Motor neuron (in vitro differentiated cells): ENCODE results near the gene ADIG. TPM values are rescaled to one million over a fixed set of nuclear protein-coding genes. Genes with fewer than 3 reads are reported as not detected.

Source experiments
- ATAC-seq, 8 experiments: fragments of 200-7000 bp; cut with Tn5 transposase; replicated peaks in 6 of 8; 2 replicates each; pipeline ENCODE4 v1.8.0; 2021; ENCODE audit warnings: mild to moderate bottlenecking in 8 of 8, moderate library complexity in 8 of 8
- H3K27ac ChIP-seq, 2 donors: fragments of 250-450 bp; sonication (Bioruptor Pico); 2 replicates each; pipeline ENCODE4 v1.9.0; 2021; ENCODE audit warnings: antibody characterized with exemption in 2 of 2, mild to moderate bottlenecking in 2 of 2, moderate library complexity in 1 of 2
- H3K4me1 ChIP-seq, 2 donors: fragments of 250-450 bp; sonication (Bioruptor Pico); replicated peaks in 1 of 2; 2 replicates each; pipeline ENCODE4 v1.6.1; 2021; ENCODE audit warnings: antibody characterized with exemption in 2 of 2, mild to moderate bottlenecking in 2 of 2, moderate library complexity in 1 of 2
- H3K4me3 ChIP-seq, 5 donors: fragments of 250-450 bp; sonication (Bioruptor Pico); 2 replicates each; pipeline ENCODE4 v1.9.0; 2021; ENCODE audit warnings: antibody characterized with exemption in 5 of 5, mild to moderate bottlenecking in 5 of 5, moderate library complexity in 4 of 5
- whole genome bisulfite sequencing, 10 experiments: fragments of 450-650 bp; shearing (Covaris generic); methylation state at CpG; one replicate each; pipeline ENCODE4 v1.0.0; 2022; 5-methylcytosine and 5-hydroxymethylcytosine counted together
- in situ Hi-C, 9 experiments: fragments of 400-800 bp; cut with MboI; loops; one replicate each; pipeline ENCODE4 v1.15.0; 2021; ENCODE audit warnings: low sequenced_read_pairs in 9 of 9, low pct_unique_long_range_greater_than_20kb in 2 of 9; ENCODE audit not compliant: unreplicated experiment in 9 of 9
- total RNA-seq, 8 experiments: library from RNA; unstranded; fragments of 300-600 nt; gene quantifications; 2 replicates each; pipeline versions ENCODE4 v1.2.3 to v1.2.4, GENCODE V29; 2022

ADIG gene
- not detected for total RNA-seq

GRCh38 chr20:38581013-38581412 lies at the start of gene ADIG:
Gene ADIG (plus strand): TSS chr20:38581197. CDS start chr20:38581251, 54 bp downstream.
- in situ Hi-C loops: no loop called here
- 50 to 100% (median 79%) methylated on average over 1 to 4 of the region's 5 CpGs; no CpG with 5 or more reads in 7 of the 10 experiments for WGBS, 10 experiments
- peak in 7 of 8 experiments; percentile 6 to 69 (median 27) for ATAC-seq

GRCh38 chr20:38534756-38535155 lies 46.2 kb upstream of the ADIG start:
- no peak for ATAC-seq
- Histone ChIP-seq H3K4me3 (no peak overlapping the region), H3K4me1 (no peaks in the 10 kb centered on the region), H3K27ac (no peak overlapping the region)
- in situ Hi-C loops: no loop called here
- 47 to 99% (median 82%) methylated on average over 1 to 10 of the region's 11 CpGs; no CpG with 5 or more reads in 2 of the 10 experiments for WGBS, 10 experiments

More at GRCh38 chr20:38581013-38581412, at the start of gene ADIG:
- Histone ChIP-seq H3K4me3 (no peak within 1 kb of the TSS), H3K27ac (no peak within 1 kb of the TSS), H3K4me1 (no peaks in the 10 kb centered on the region)

GRCh38 chr20:38536310-38536709 lies 44.7 kb upstream of the ADIG start:
- Histone ChIP-seq H3K4me3 (no peak overlapping the region), H3K27ac (no peak overlapping the region), H3K4me1 (no peaks in the 10 kb centered on the region)
- 43 to 100% (median 87%) methylated on average over 1 to 2 of the region's 2 CpGs for WGBS, 10 experiments
- in situ Hi-C loops: no loop called here
- peak in 2 of 8 experiments; percentile 68 to 84 for ATAC-seq

- in situ Hi-C loops: no loop called here
- no peak for ATAC-seq
- WGBS, 10 experiments: 86 to 100% (median 100%) methylated on average over 1 of the region's 1 CpG; no CpG with 5 or more reads in 2 of the 10 experiments
- H3K4me3 ChIP-seq: no peak overlapping the region
- H3K4me1 ChIP-seq: no peaks in the 10 kb centered on the region
- H3K27ac ChIP-seq: no peak overlapping the region
Observed at GRCh38 chr20:38537176-38537575, 43.8 kb upstream of the ADIG start.

GRCh38 chr20:38538789-38539188 lies 42.2 kb upstream of the ADIG start:
- H3K4me1 ChIP-seq: no peaks in the 10 kb centered on the region
- 90 to 100% (median 100%) methylated on average over 2 of the region's 2 CpGs; no CpG with 5 or more reads in 2 of the 10 experiments for WGBS, 10 experiments
- no peak overlapping the region for H3K4me3 ChIP-seq
- in situ Hi-C loops: no loop called here
- no peak for ATAC-seq
- no peak overlapping the region for H3K27ac ChIP-seq

GRCh38 chr20:38543014-38543906 lies 37.7 kb upstream of the ADIG start:
- ATAC-seq: no peak
- no peak overlapping the region for H3K4me3 ChIP-seq
- H3K27ac ChIP-seq: no peak overlapping the region
- no peaks in the 10 kb centered on the region for H3K4me1 ChIP-seq
- in situ Hi-C loops: no loop called here
- WGBS, 10 experiments: 50 to 97% (median 91%) methylated on average over 2 to 7 of the region's 7 CpGs

- in situ Hi-C loops: no loop called here
- no peak overlapping the region for H3K4me3 ChIP-seq
- no peak overlapping the region for H3K27ac ChIP-seq
- no peak for ATAC-seq
- no peaks in the 10 kb centered on the region for H3K4me1 ChIP-seq
- WGBS, 10 experiments: 93 to 100% (median 100%) methylated on average over 1 to 2 of the region's 2 CpGs; no CpG with 5 or more reads in 1 of the 10 experiments
Observed at GRCh38 chr20:38545771-38546170, 35.2 kb upstream of the ADIG start.

GRCh38 chr20:38547288-38548085 lies 33.5 kb upstream of the ADIG start:
- in situ Hi-C loops: no loop called here
- no peak for ATAC-seq
- H3K4me1 ChIP-seq: no peaks in the 10 kb centered on the region
- H3K27ac ChIP-seq: no peak overlapping the region
- no peak overlapping the region for H3K4me3 ChIP-seq
- WGBS, 10 experiments: 38 to 100% (median 89%) methylated on average over 1 to 3 of the region's 3 CpGs; no CpG with 5 or more reads in 2 of the 10 experiments

- Histone ChIP-seq H3K4me1 (no peaks in the 10 kb centered on the region), H3K4me3 (no peak overlapping the region), H3K27ac (no peak overlapping the region)
- WGBS, 10 experiments: 83 to 100% (median 100%) methylated on average over 1 to 3 of the region's 3 CpGs; no CpG with 5 or more reads in 1 of the 10 experiments
- ATAC-seq: no peak
- in situ Hi-C loops: no loop called here
Observed at GRCh38 chr20:38548356-38549083, 32.5 kb upstream of the ADIG start.

- in situ Hi-C loops: no loop called here
- ATAC-seq: no peak
- Histone ChIP-seq H3K27ac (no peak overlapping the region), H3K4me3 (no peak overlapping the region), H3K4me1 (no peaks in the 10 kb centered on the region)
- 80 to 100% (median 100%) methylated on average over 1 of the region's 1 CpG; no CpG with 5 or more reads in 5 of the 10 experiments for WGBS, 10 experiments
Observed at GRCh38 chr20:38550274-38550673, 30.7 kb upstream of the ADIG start.

- in situ Hi-C loops: no loop called here
- ATAC-seq: peak in 1 of 8 experiments; percentile 16
- WGBS, 10 experiments: 80 to 100% (median 94%) methylated on average over 1 to 6 of the region's 7 CpGs
- Histone ChIP-seq H3K27ac (no peak overlapping the region), H3K4me3 (no peak overlapping the region), H3K4me1 (no peaks in the 10 kb centered on the region)
Observed at GRCh38 chr20:38551056-38551626, 29.9 kb upstream of the ADIG start.

GRCh38 chr20:38554986-38555385 lies 26.0 kb upstream of the ADIG start:
- H3K4me3 ChIP-seq: no peak overlapping the region
- H3K27ac ChIP-seq: no peak overlapping the region
- in situ Hi-C loops: no loop called here
- H3K4me1 ChIP-seq: no peaks in the 10 kb centered on the region
- ATAC-seq: no peak
- WGBS, 10 experiments: 89 to 100% (median 100%) methylated on average over 1 to 2 of the region's 2 CpGs
